Activated CD8-positive, alpha-beta memory T cell treated with anti-CD3 and anti-CD28 coated beads for 36 hours (primary cell): ENCODE results near the gene EPB41L1. TPM values are rescaled to one million over a fixed set of nuclear protein-coding genes. Genes with fewer than 3 reads are reported as not detected.

Experiments
- CTCF ChIA-PET: fragments of 350-600 bp; sonication (Branson Sonifier 250); formaldehyde crosslinking; loops from one replicate; lab custom pipeline; 2021; ENCODE audit warnings: antibody characterized with exemption; lab: Charles Lee
- POLR2A ChIA-PET: fragments of 350-600 bp; sonication (Branson Sonifier 250); formaldehyde crosslinking; loops from one replicate; lab custom pipeline; 2021; ENCODE audit warnings: antibody characterized with exemption; lab: Charles Lee
- total RNA-seq, 2 experiments: library from RNA; stranded (reverse); gene quantifications; one replicate each; pipeline ENCODE4 v1.2.3, GENCODE V29; 2021

The EPB41L1 gene
- total RNA-seq, 2 experiments from 2014 or later, result 0.13 to 0.55 TPM

DNA sequence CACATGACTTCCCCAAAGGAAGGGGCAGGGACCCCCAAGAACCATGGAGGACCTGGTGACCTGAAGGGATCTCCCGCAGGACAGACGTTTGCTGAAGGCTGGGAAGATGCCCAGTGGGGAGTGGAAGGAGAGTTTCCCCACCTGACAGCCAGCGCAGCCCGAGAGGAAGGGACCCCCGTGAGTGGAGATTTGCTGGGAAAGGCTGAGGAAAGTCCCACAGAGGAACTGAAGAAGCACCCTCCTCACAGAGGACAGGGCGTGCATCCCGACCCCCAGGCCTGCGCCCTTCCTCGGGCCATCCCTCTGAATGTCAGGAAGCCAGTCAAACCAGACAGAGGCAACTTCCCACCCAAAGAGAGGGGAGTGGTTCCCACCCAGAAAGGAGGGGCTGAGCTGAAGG, 52.1 kb downstream of the EPB41L1 start:
- POLR2A ChIA-PET, result no interaction called here
- CTCF ChIA-PET, result no interaction called here

GRCh38 chr20:36207602-36208001, 53.1 kb downstream of the EPB41L1 start:
- ChIA-PET CTCF (no interaction called here), POLR2A (no interaction called here)

- CTCF ChIA-PET, result no interaction called here
- POLR2A ChIA-PET, result no interaction called here
Observed at GRCh38 chr20:36208257-36208656, 53.7 kb downstream of the EPB41L1 start.

GRCh38 chr20:36210436-36211021, 56.0 kb downstream of the EPB41L1 start:
- CTCF ChIA-PET, result interaction anchor here (1.0 to 1.5 kb wide), 3 partner anchors 11 to 229 kb away, joined by 3 to 4 read pairs (median 4); no protein-coding TSS in a partner anchor
- POLR2A ChIA-PET, result no interaction called here

- POLR2A ChIA-PET, result no interaction called here
- CTCF ChIA-PET, result interaction anchor here (0.6 to 2.1 kb wide), 5 partner anchors 10 to 226 kb away, joined by 3 to 9 read pairs (median 4); no protein-coding TSS in a partner anchor
Observed at GRCh38 chr20:36213362-36213761, 58.8 kb downstream of the EPB41L1 start.

DNA sequence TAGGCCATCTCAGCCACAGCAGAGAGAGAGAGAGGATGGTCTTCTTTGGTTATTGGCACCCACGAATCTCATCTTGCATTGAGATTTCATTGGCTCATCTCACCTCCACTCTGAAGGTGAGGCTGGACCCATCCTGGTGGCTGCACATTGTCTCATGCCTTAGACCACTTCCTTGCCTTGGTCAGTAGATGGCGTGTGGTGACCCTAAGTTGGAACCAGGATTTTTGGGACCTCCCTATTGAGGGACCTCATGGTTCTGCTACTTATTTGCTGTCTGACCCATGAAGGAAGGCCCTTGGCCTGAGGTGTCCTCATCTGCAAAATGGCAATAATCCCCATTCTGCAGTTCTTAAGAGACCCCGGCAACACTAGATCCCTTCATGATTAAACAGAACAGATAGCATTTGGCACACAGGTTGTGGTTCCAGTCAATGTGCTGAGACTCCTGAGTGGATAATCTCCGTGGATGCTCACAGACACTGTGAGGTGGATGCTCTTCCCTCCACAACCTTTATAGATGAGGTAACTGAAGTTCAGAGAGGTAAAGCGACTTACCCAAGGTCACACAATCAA, 60.2 kb downstream of the EPB41L1 start:
- ChIA-PET CTCF (interaction anchor here (0.9 to 2.1 kb wide), 3 partner anchors 15 to 226 kb away, joined by 3 to 9 read pairs (median 4); no protein-coding TSS in a partner anchor), POLR2A (no interaction called here)

- ChIA-PET POLR2A (no interaction called here), CTCF (interaction anchor here (1.9 kb wide), 1 partner anchor 13 kb away, joined by 6 read pairs; no protein-coding TSS in a partner anchor)
Observed at GRCh38 chr20:36215778-36216177, 61.2 kb downstream of the EPB41L1 start.

DNA sequence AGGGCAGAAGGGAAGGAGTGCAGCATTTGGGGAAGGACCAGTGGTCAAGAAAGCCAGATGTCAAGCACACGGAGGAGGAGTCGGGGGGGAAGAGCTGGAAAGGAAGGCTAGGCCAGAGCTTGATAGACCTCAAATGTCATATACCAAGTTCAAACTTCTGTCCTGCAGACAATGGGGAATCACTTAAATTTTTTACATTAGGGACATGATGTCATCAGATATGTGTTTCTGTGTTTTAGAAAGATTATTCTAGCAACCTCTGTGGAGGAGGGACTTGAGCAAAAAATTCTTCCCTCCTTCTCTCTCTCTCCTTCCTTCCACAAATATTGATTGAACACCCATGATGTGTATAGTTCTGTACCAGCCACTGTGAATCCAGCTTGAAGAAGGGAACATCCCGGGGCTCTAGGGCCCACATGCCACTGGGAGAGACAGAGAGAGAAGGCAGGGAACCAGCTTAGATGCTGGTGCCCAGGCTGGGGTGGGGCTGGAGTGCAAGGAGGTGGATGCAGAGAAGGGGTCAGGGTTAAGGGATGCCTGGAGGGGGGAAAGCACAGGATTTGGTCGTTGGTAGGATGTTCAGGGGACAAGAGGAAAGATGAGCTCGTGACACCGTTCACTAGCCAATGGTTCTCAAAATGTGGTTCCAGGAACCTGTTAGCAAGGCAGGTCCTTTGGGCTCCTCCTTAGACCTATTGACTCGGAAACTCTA, 61.9 kb downstream of the EPB41L1 start:
- ChIA-PET CTCF (interaction anchor here (0.5 to 1.9 kb wide), 3 partner anchors 13 to 863 kb away, joined by 3 to 6 read pairs (median 3); no protein-coding TSS in a partner anchor), POLR2A (no interaction called here)

DNA sequence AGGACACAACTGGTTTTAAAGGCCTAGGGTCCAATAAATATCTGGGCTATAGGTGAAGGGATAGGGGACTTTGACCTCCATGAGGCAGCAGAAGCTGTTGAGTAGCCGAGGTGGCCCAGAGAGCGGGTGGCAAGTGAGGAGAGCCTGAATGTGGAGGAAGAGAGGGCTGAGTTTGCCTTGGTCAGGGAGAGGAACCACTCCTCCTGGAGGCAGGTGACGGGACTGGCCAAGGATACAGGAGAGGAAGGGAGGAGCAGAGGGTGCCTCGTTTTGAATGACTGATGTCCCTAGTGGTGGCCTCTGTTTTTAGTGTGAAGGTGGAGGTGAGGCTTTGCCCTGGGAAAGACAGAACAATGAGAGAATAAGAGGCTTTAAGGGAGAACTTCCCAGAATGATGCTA, 62.7 kb downstream of the EPB41L1 start:
- ChIA-PET CTCF (interaction anchor here (1.9 kb wide), 1 partner anchor 14 kb away, joined by 6 read pairs; no protein-coding TSS in a partner anchor), POLR2A (no interaction called here)

DNA sequence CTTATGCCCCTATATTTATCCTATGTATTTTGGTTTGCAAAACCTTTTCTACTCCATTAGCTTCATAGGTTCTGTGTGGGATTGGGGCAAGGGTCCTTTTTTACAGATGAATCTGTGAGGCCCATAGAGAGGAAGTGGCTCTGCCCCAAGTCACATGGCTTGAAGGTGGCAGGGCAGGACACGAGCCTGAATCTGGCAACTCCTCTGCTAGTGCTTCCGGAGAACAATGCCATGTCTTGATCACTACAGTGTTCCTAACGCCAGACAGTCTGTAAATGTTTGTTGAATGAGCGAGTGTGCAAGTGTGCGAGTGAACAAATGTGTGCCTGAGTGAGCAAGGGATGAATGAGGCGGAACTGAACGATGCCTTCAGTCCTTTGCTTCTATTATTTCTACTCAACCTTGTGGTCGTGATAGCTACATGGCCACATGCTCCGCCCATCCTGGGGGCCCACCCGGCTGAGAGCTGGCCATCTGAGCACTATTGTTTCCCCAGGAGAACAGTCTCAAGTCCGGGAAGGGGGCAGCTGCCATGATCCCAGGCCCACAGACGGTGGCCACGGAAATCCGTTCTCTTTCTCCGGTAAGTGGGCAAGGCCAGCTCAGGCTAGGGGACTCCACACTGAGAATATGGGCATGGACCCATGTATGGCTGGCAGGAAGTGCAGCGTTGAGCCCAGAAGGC, 64.0 kb downstream of the EPB41L1 start:
- ChIA-PET POLR2A (no interaction called here), CTCF (no interaction called here)

DNA sequence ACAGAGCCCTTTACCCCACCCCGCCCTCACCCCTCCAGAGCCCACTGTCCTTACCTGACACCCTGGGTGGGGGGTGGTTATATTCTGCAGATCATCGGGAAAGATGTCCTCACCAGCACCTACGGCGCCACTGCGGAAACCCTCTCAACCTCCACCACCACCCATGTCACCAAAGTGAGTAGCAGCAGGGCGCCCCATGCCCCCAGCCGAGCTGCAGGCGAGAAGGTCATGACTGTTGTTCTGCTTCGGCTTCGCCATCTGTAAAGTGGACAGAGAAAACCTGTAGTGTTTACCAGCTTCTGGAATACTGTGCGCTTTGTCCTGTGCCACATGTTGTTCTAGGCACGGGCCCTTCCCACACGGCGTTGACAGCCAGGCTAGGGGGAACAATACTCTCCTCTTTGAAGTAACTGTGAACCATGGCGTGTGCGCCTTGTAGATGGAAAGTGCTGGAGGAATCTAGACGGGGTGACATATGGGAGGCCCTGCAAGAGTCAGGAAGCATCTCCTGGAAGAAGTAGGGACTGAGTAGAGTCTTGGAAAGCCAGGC, 65.2 kb downstream of the EPB41L1 start:
- ChIA-PET POLR2A (no interaction called here), CTCF (no interaction called here)

- ChIA-PET POLR2A (no interaction called here), CTCF (interaction anchor here (1.5 kb wide), 1 partner anchor 23 kb away, joined by 3 read pairs; no protein-coding TSS in a partner anchor)
Observed at GRCh38 chr20:36225666-36226065, 71.1 kb downstream of the EPB41L1 start.

DNA sequence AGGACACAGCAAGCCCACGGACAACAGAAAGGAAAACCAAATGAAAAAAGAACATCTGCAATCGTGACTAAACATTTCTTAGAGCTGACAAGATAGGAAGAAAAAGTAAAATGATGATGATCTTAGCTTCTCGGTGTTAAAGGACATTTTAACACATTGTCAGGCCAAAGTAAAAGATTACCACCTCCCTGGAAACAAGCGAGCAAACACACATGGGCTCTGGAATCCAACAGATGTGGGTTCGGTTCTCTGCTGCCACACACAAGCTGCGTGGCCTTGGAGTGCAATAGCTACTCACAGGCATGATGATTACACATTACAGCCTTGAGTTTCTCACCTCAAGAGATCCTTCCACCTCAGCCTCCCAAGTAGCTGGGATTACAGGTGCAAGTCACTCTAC, 74.2 kb downstream of the EPB41L1 start:
- CTCF ChIA-PET, result no interaction called here
- POLR2A ChIA-PET, result no interaction called here

DNA sequence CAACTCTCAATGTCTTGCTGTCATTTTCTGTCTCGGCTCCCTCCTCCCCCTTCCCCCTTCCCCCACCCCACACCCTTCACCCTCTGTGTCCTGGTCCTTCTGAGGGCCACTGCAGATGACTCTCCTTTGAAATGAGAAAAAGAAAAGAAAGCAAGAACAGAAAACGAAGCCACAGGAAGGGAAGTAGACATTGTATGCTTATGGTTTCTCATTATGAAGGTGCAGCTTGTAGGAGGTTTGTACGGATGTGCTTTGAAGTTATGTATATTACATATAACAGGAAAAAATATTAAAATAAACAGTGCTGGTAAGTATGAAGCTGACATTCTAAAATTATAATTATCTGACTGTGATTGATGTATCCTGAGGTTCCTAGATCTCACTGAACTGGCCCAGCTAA, 75.5 kb downstream of the EPB41L1 start:
- POLR2A ChIA-PET, result no interaction called here

GRCh38 chr20:36231331-36231730, 76.8 kb downstream of the EPB41L1 start:
- ChIA-PET POLR2A (no interaction called here), CTCF (no interaction called here)

More for the DNA sequence above, 75.5 kb downstream of the EPB41L1 start:
- CTCF ChIA-PET, result no interaction called here

- CTCF ChIA-PET, result interaction anchor here (0.7 kb wide), 1 partner anchor 18 kb away, joined by 3 read pairs; no protein-coding TSS in a partner anchor
- POLR2A ChIA-PET, result no interaction called here
Observed at GRCh38 chr20:36234771-36235320, 80.3 kb downstream of the EPB41L1 start.

- ChIA-PET POLR2A (interaction anchor here (0.6 to 1.0 kb wide), 2 partner anchors 282 to 510 kb away, joined by 4 read pairs; partner anchors contain the start of gene SCAND1), CTCF (interaction anchor here (0.6 to 1.9 kb wide), 3 partner anchors 33 to 390 kb away, joined by 3 to 4 read pairs (median 4); no protein-coding TSS in a partner anchor)
Observed at GRCh38 chr20:36235892-36236785, 81.6 kb downstream of the EPB41L1 start, which contains the start of gene AAR2. TSS of gene AAR2 (plus strand) at chr20:36236478. CDS start at chr20:36239869, 3,391 bp downstream.

DNA sequence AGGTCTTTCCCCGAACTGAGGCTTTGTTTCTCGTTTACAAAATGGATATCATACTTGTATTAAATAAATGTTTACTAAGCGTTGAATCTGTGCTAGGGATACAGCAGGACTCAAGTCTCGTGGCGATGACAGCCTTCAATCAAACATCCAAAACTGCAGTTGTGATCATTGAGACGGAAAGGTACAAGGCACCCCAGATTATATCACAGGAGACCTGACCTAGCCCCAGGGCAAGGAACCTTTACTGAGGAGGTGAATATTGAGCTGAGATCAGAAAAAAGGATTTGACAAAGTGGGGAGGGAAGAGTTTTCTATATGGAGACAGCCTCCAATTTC, 82.2 kb downstream of the EPB41L1 start:
- ChIA-PET CTCF (interaction anchor here (0.7 to 1.9 kb wide), 3 partner anchors 11 to 163 kb away, joined by 3 to 4 read pairs (median 3); no protein-coding TSS in a partner anchor), POLR2A (interaction anchor here (1.0 kb wide), 1 partner anchor 282 kb away, joined by 4 read pairs; the partner anchor contains the start of gene SCAND1)
